Stomach smooth muscle (tissue), 2 donors: ENCODE data around the gene F11R.
"Not testable (repeated sequence)": the region's sequence is repeated elsewhere in the genome, so short reads cannot be mapped to it uniquely, and the experiment has no call there.

Source experiments
- H3K27ac ChIP-seq: one replicate; pipeline ENCODE4 v1.7.0; 2013; ENCODE audit warnings: mild to moderate bottlenecking, low read length, inconsistent platforms
- H3K27me3 ChIP-seq, 2 donors: one replicate each; pipeline ENCODE4 v1.7.0; 2013; ENCODE audit warnings: low read length in 2 of 2; ENCODE audit not compliant: insufficient read depth in 2 of 2, control insufficient read depth in 1 of 2
- H3K36me3 ChIP-seq, 2 donors: one replicate each; pipeline ENCODE4 v1.7.0; 2013; ENCODE audit warnings: low read length in 2 of 2; ENCODE audit not compliant: control insufficient read depth in 2 of 2, insufficient read depth in 2 of 2
- H3K4me1 ChIP-seq: one replicate; pipeline ENCODE4 v1.7.0; 2013; ENCODE audit warnings: low read length; ENCODE audit not compliant: control insufficient read depth, insufficient read depth
- H3K4me3 ChIP-seq, 2 donors: one replicate each; pipeline ENCODE4 v1.7.0; 2013; ENCODE audit warnings: low read length in 2 of 2
- H3K9ac ChIP-seq, 2 donors: one replicate each; pipeline ENCODE4 v1.7.0; 2013; ENCODE audit warnings: low read length in 2 of 2, mild to moderate bottlenecking in 1 of 2
- H3K9me3 ChIP-seq, 2 donors: one replicate each; pipeline ENCODE4 v1.7.0; 2013; ENCODE audit warnings: low read length in 2 of 2; ENCODE audit not compliant: control insufficient read depth in 2 of 2
- donor health status: healthy.
- donor health status: Pancreatic carcinoma.

F11R gene

GRCh38 chr1:161039546-161039945 lies 18.6 kb upstream of the F11R start:
- H3K36me3 ChIP-seq = peaks cover 35 to 36% of the 10 kb centered on the region in 2 donors
- no peak overlapping the region for H3K4me3 ChIP-seq
- H3K9me3 ChIP-seq = no peaks in the 10 kb centered on the region
- no peak overlapping the region for H3K27ac ChIP-seq
- H3K4me1 ChIP-seq = peaks cover 22% of the 10 kb centered on the region
- no peaks in the 10 kb centered on the region for H3K27me3 ChIP-seq
- no peak overlapping the region for H3K9ac ChIP-seq

GRCh38 chr1:161039154-161039545 lies 18.2 kb upstream of the F11R start:
- peak overlapping the region; percentile 59 to 81 for H3K4me3 ChIP-seq
- no peak overlapping the region for H3K9ac ChIP-seq
- H3K9me3 ChIP-seq = no peaks in the 10 kb centered on the region
- no peaks in the 10 kb centered on the region for H3K27me3 ChIP-seq
- peaks cover 18% of the 10 kb centered on the region for H3K4me1 ChIP-seq
- H3K36me3 ChIP-seq = peaks cover 35 to 36% of the 10 kb centered on the region in 2 donors
- H3K27ac ChIP-seq = no peak overlapping the region

- peak within 1 kb of the TSS; percentile 59 to 81 for H3K4me3 ChIP-seq
These were observed 17.7 kb upstream of the F11R start, which contains the start of gene TSTD1 for GRCh38 chr1:161038523-161039153. Gene TSTD1 (minus strand): TSS chr1:161038964. CDS start chr1:161038889, 75 bp downstream.

GRCh38 chr1:161037661-161038522 lies 16.9 kb upstream of the F11R start:
- H3K27me3 ChIP-seq = no peaks in the 10 kb centered on the region
- no peaks in the 10 kb centered on the region for H3K9me3 ChIP-seq
- no peak overlapping the region for H3K27ac ChIP-seq
- H3K9ac ChIP-seq = peak overlapping the region; percentile 52 to 68
- peaks cover 16% of the 10 kb centered on the region for H3K4me1 ChIP-seq
- H3K4me3 ChIP-seq = peak overlapping the region; percentile 59 to 81
- H3K36me3 ChIP-seq = peaks cover 32 to 33% of the 10 kb centered on the region in 2 donors

More at GRCh38 chr1:161038523-161039153, 17.7 kb upstream of the F11R start, which contains the start of gene TSTD1:
- H3K9me3 ChIP-seq = no peaks in the 10 kb centered on the region
- H3K36me3 ChIP-seq = peaks cover 35 to 36% of the 10 kb centered on the region in 2 donors
- H3K27me3 ChIP-seq = no peaks in the 10 kb centered on the region
- H3K27ac ChIP-seq = no peak within 1 kb of the TSS
- H3K9ac ChIP-seq = peak within 1 kb of the TSS; percentile 52 to 68
- peaks cover 16% of the 10 kb centered on the region for H3K4me1 ChIP-seq

- no peak overlapping the region for H3K4me3 ChIP-seq
These were observed 12.8 kb upstream of the F11R start for GRCh38 chr1:161033751-161034150.

GRCh38 chr1:161032409-161032808 lies 11.5 kb upstream of the F11R start:
- Histone ChIP-seq H3K36me3 (no peaks in the 10 kb centered on the region), H3K9ac (no peak overlapping the region), H3K27me3 (no peaks in the 10 kb centered on the region), H3K9me3 (no peaks in the 10 kb centered on the region), H3K27ac (no peak overlapping the region), H3K4me1 (no peaks in the 10 kb centered on the region), H3K4me3 (no peak overlapping the region)

More at GRCh38 chr1:161033751-161034150, 12.8 kb upstream of the F11R start:
- Histone ChIP-seq H3K9ac (no peak overlapping the region), H3K27ac (no peak overlapping the region), H3K9me3 (no peaks in the 10 kb centered on the region), H3K27me3 (no peaks in the 10 kb centered on the region), H3K36me3 (no peaks in the 10 kb centered on the region), H3K4me1 (peaks cover 9% of the 10 kb centered on the region)

- no peaks in the 10 kb centered on the region for H3K9me3 ChIP-seq
- H3K27me3 ChIP-seq = no peaks in the 10 kb centered on the region
- no peak overlapping the region for H3K4me3 ChIP-seq
- H3K9ac ChIP-seq = no peak overlapping the region
- no peaks in the 10 kb centered on the region for H3K36me3 ChIP-seq
- H3K4me1 ChIP-seq = no peaks in the 10 kb centered on the region
- H3K27ac ChIP-seq = no peak overlapping the region
These were observed 10.9 kb upstream of the F11R start for GRCh38 chr1:161031874-161032273.

- not testable (repeated sequence) for H3K27ac ChIP-seq, H3K9me3 ChIP-seq, H3K36me3 ChIP-seq, H3K9ac ChIP-seq, H3K4me3 ChIP-seq, H3K4me1 ChIP-seq, H3K27me3 ChIP-seq
These were observed 8.5 kb upstream of the F11R start for GRCh38 chr1:161029466-161029865.

- H3K4me3 ChIP-seq, H3K9me3 ChIP-seq, H3K9ac ChIP-seq, H3K4me1 ChIP-seq, H3K36me3 ChIP-seq, H3K27me3 ChIP-seq, H3K27ac ChIP-seq: not testable (repeated sequence)
These were observed 6.0 kb upstream of the F11R start for GRCh38 chr1:161026954-161027353.

GRCh38 chr1:161022432-161022831 lies 1.5 kb upstream of the F11R start:
- H3K27ac ChIP-seq = not testable (repeated sequence)

GRCh38 chr1:161021970-161022353 lies 1.0 kb upstream of the F11R start:
- H3K9me3 ChIP-seq = no peaks in the 10 kb centered on the region
- H3K4me1 ChIP-seq = peaks cover 9% of the 10 kb centered on the region
- H3K9ac ChIP-seq = no peak overlapping the region
- no peak overlapping the region for H3K27ac ChIP-seq
- H3K36me3 ChIP-seq = no peaks in the 10 kb centered on the region
- no peak overlapping the region for H3K4me3 ChIP-seq
- H3K27me3 ChIP-seq = peaks cover 13 to 17% of the 10 kb centered on the region in 2 donors

More at GRCh38 chr1:161022432-161022831, 1.5 kb upstream of the F11R start:
- H3K9me3 ChIP-seq, H3K36me3 ChIP-seq, H3K4me1 ChIP-seq, H3K9ac ChIP-seq, H3K4me3 ChIP-seq: not testable (repeated sequence)
- H3K27me3 ChIP-seq = peaks cover 13 to 17% of the 10 kb centered on the region in 2 donors
